Hippocampal formation (tissue), 2 donors: ENCODE data around the gene LHX2.

Experiments
- DNase-seq, 2 donors: peaks; one replicate each; lab custom pipeline; 2025; lab: John Stamatoyannopoulos, UW

The LHX2 gene

GRCh38 chr9:124033348-124033747 is 21.8 kb downstream of the LHX2 start:
- no peak for DNase-seq

DNA sequence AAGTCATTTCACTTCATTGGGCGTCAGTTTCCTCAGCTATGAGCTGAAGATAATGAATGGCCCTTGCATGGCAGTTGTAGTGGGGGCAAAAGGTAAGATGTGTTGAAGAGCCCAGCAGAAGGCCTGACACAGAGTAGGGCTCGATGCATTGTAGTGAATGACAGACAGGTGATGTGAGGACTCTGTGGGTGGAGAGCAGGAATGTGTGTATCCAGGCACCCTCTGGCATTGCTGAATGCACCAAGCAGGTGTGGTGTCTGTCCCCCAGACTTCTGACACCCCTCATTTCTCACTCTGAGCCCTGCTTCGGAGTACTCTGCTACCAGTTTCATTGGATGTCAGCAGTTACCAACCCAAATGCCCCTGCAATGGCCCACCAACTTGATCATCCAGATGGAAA is 22.4 kb downstream of the LHX2 start:
- no peak for DNase-seq

- DNase-seq, result no peak
These were observed 23.6 kb downstream of the LHX2 start for GRCh38 chr9:124035001-124035650.

GRCh38 chr9:124036578-124036977 is 25.0 kb downstream of the LHX2 start:
- no peak for DNase-seq

GRCh38 chr9:124037790-124038189 is 26.2 kb downstream of the LHX2 start:
- no peak for DNase-seq

- DNase-seq, result no peak
These were observed 26.7 kb downstream of the LHX2 start for GRCh38 chr9:124038239-124038638.

DNA sequence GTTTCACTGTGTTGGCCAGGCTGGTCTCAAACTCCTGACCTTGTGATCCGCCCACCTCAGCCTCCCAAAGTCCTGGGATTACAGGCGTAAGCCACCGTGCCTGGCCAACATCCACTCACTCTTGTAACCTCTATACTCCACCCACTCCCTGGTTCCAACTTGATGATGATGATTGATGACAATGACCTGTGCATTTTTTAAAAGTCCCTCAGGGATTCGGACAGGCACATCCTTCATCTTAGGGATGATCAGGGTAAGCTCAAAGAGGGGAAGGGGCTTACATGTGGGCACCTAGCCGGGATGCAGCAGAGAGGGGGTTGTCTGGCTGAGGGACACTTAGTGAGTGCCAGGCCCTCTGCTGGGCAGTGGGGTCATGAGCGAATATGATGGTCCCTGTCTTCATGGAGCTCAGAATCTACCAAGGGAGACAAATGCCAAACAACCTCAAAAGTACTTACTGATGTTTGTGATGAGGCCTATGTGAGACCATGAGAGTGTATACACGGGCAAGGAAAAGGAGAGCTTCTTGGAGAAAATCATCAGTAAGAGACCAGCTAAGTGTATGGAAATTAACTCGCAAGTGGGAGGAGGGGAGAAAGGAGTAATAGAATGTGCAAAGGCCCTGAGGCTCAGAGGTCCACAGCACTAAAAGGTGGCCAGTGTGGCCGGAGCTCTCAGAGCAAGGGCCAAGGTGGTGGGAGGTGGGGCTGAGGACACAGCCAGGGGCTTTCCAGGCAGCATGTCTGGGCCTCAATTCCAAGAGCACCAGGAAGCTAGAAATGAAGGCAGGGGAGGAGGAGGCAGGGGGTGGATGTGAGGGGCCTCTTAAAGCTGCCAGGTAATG is 27.4 kb downstream of the LHX2 start:
- no peak for DNase-seq

GRCh38 chr9:124040186-124040931 is 28.8 kb downstream of the LHX2 start:
- DNase-seq, result no peak

DNA sequence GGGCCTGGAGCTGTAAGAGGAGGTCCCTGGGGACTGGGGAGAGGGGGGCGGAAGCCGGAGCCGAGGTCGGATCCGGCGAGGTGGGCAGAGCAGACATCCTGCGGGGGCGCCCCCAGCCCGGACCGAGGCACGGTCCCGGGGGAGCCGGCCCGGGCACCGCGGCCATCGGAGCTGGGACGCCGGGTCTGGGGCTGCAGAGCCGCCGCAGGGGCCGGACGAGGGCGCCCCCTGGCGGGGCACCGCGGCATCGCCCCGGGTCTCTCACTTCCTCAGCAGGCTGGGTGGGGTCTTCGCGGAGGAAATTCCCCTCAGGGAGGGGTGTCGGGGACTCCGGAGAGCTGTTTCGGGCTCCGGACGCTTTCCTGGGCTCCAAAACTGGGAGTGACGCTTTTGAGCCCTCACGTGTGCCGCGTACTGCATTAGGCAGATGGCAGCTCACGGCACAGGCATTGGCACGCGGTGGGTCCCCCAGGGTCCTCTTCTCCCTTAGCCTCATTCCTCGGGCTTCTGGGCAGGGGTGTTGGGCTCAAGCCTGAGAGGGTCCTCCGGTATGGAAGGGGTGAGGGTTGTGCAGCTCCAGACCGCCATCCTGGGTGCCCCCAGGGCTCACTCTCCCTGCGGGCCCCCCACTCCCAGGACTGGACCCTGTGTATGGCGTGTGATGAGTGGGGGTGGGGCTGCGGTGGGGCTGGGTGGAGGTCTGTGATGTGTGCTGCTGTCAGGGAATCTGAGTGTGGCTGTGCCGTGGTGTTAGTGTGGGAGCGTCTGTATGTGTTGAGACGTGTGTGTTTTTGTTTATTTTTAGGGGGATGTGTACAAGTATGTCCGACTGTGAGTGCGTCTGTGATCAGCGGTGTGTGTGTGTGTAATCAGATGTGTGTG is 29.6 kb downstream of the LHX2 start:
- peak in 1 of 2 donors; percentile 9 for DNase-seq

DNA sequence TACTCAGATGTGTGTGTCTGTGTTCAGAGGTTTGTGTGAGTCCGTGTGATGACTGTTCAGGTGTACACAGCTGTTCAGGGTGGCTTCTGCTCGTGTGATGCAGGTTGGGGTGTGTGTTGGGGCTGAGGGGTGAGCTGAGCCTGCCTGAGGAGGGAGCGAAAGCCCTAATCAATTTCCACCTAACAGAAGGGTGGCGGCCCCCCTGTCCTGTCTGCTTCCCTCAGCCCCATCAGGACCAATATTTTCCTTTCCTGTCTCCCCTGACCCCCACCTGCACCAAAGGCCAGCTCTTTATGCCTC is 30.2 kb downstream of the LHX2 start:
- no peak for DNase-seq

DNA sequence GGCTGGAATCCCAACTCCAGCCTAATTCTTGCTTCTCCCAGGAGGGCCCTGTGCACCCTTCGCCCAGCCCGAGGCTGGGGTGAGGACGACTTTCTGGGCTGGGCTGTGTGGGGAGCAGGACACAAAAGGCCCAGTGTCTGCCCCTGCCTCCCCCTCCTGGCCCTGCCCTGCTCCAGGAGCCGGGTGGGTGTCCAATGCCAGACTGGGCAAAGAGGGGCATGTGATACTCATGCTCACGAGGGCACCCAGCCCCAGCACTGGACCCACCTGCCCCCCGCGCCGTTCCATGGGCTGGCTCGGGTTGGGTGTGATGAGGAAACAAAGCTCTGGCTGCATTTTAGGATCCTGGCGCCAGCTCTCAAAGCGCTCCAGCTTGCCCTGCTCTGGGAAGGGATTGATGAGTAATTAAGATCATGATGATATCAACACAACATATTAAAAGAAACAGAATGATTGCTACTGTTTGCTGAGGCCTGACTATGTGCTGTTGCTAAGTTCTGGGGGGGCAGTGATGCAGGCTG is 30.7 kb downstream of the LHX2 start:
- no peak for DNase-seq

GRCh38 chr9:124044448-124044847 is 32.9 kb downstream of the LHX2 start:
- no peak for DNase-seq

DNA sequence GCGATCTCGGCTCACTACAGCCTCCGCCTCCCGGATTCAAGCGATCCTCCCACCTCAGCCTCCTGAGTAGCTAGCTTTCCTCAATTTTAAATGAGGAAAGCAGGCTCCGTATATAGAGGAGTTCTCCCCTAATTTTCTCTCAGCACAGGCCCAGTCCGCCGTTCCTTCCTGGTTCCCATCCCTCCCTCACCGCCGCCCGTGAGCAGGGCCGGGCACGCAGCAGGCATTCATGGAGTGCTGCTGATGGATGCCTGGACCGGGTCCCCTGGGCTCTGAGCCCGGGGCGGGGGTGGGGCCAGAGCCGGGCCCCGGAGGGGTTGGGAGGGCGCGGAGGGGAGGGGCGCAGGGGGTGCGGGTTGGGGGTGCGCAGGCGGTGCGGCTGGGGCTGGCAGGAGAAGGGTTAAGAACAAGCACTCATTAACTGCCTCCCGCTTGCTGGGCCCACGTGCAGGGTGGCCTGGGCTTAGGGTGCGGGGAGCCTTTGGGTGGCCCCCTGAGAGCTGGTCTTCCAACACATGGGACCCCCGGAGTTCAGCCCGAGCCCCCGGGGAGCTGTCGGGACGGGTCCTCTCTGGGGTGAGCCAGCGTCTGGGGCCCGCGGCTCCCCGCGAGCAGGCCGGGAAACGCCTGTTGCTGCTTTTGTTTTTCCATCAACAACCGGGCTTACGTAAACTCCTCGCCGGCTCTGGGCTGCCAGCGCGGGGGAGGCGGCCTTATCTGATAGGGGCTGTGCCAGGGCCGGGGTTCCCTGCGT is 33.7 kb downstream of the LHX2 start:
- peak in 1 of 2 donors; percentile 12 for DNase-seq

DNA sequence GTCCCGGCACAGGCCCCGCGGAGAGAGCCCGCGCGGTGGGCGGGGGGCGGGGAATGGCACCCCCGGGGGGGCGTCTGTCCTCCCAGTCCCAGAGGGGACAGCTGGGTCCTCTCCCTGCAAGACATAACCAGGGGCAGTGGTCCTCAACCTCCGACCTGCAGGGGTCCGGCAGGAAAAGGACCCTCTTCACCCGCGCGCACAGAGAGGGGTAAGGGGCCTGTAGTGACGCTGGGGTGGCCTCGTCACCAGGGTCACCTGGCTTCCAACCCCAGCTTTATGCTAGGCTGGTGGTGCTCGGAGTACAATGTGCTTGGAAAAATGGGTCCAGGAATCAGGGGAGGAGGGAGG is 34.2 kb downstream of the LHX2 start:
- DNase-seq, result no peak

- no peak for DNase-seq
These were observed 34.6 kb downstream of the LHX2 start for GRCh38 chr9:124046189-124046588.

- DNase-seq, result no peak
These were observed 35.7 kb downstream of the LHX2 start for GRCh38 chr9:124047251-124047672.

- DNase-seq, result no peak
These were observed 39.4 kb downstream of the LHX2 start for GRCh38 chr9:124050955-124051354.

DNA sequence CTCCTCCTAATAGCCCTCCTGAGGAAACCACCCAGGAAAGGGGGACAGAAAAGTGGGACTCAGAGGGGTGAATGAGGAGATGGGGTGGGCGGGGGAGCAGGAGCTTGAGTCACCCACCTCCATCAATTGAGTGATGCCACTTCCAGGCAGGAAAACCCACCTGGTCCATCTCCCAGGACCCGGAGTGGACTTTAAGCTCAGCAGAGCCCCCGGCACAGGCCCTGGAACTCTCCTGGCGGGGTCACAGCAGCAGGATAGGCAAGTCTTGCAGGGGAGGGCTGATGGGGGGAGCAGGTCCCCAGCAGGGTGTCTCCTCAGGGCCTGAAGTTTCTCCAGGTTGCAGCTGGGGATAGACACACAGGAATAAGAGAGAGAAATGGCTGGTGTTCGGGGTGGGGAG is 40.8 kb downstream of the LHX2 start:
- DNase-seq, result no peak

GRCh38 chr9:124054582-124055227 is 43.1 kb downstream of the LHX2 start:
- DNase-seq, result no peak

DNA sequence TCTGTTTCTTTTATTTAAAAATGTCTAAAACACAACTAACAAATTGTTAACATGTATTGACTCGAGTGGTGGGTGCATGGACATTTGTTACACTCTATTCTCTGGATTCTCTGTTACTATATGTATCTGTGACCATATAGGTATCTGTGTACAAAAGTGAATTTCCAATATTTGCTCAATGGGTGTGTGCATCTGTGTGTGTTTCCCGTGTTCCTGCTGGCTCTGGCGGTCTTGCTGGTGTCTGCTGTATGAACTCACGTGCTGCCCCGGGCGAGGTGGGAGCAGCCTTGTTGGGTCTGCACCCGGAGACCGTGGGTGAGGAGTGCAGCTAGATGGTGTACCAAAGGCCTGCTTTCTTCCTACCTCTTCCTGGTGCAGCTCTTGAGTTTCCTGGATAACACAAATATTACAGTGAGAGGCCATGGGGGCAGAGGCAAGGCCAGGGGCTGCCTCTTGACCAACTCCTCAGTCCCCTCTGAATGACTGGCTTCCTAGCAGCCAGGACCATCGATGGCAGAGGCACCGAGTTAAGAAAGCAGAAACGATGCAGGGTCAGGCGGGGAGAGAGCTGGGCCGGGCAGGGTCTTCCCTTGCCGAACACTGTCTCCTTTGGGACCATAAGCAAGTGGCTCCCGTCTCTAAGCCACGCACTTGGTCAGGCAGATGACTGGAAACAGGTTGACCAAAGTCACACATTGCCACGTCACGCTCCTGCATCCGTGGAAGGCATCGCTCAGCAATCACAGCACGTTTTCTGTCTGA is 49.5 kb downstream of the LHX2 start:
- no peak for DNase-seq
